WTC11 (cell line): ENCODE results near the gene TTC39B. TPM values are rescaled to one million over a fixed set of nuclear protein-coding genes. Genes with fewer than 3 reads are reported as not detected.
A peak's percentile ranks its signal among the peaks of the same experiment; 100 is the strongest.

Source experiments
- ATAC-seq: fragments of 200-7000 bp; cut with Tn5 transposase; 2 replicates; pipeline ENCODE4 v1.10.0; 2021; ENCODE audit warnings: mild to moderate bottlenecking, moderate library complexity
- CTCF ChIA-PET: fragments of 300-600 bp; sonication (Branson Sonifier 250); formaldehyde crosslinking; loops from one replicate; lab custom pipeline; 2021; ENCODE audit warnings: antibody characterized with exemption; lab: Charles Lee
- POLR2A ChIA-PET: fragments of 350-600 bp; sonication (Branson Sonifier 250); formaldehyde crosslinking; loops from one replicate; lab custom pipeline; 2021; ENCODE audit warnings: antibody characterized with exemption; lab: Charles Lee
- DNase-seq: peaks from one replicate; pipeline ENCODE4 v3.0.0; 2021; ENCODE audit warnings: low spot score
- H3K27ac Mint-ChIP-seq: 2 replicates; pipeline ENCODE4 v1.8.0; 2021; ENCODE audit warnings: mixed read lengths
- H3K27me3 Mint-ChIP-seq: 2 replicates; pipeline ENCODE4 v1.8.0; 2021; ENCODE audit warnings: low read depth, mild to moderate bottlenecking, moderate library complexity, mixed read lengths
- H3K36me3 Mint-ChIP-seq: 2 replicates; pipeline ENCODE4 v1.8.0; 2021; ENCODE audit warnings: mixed read lengths
- H3K4me1 Mint-ChIP-seq: 2 replicates; pipeline ENCODE4 v1.8.0; 2022; ENCODE audit warnings: mixed read lengths
- H3K4me3 Mint-ChIP-seq: 2 replicates; pipeline ENCODE4 v1.8.0; 2021; ENCODE audit warnings: mild to moderate bottlenecking, moderate library complexity, mixed read lengths
- H3K9me3 Mint-ChIP-seq: 2 replicates; pipeline ENCODE4 v1.8.0; 2021; ENCODE audit warnings: mixed read lengths
- CREB1 ChIP-seq: sonication (generic); formaldehyde crosslinking; IDR thresholded peaks from 2 replicates; pipeline ENCODE4 v1.8.0; 2023; ENCODE audit warnings: mild to moderate bottlenecking, missing genetic modification reagents
- EMX1 ChIP-seq: fragments of 250-450 bp; sonication (Bioruptor Pico); IDR thresholded peaks from 2 replicates; pipeline ENCODE4 v1.8.0; 2021; ENCODE audit warnings: mild to moderate bottlenecking
- ETV6 ChIP-seq: sonication (generic); formaldehyde crosslinking; IDR thresholded peaks from 2 replicates; pipeline ENCODE4 v1.8.1; 2022; ENCODE audit warnings: mild to moderate bottlenecking, missing genetic modification reagents
- FOXP1 ChIP-seq: sonication (generic); formaldehyde crosslinking; IDR thresholded peaks from 2 replicates; pipeline ENCODE4 v1.8.0; 2022; ENCODE audit warnings: missing genetic modification reagents, mild to moderate bottlenecking, moderate library complexity, borderline replicate concordance
- GTF2I ChIP-seq: fragments of 250-450 bp; sonication (Bioruptor Pico); conservative IDR thresholded peaks from 2 replicates; pipeline ENCODE4 v1.4.0; 2021; ENCODE audit warnings: mild to moderate bottlenecking
- HMGA2 ChIP-seq: fragments of 250-450 bp; sonication (Bioruptor Pico); IDR thresholded peaks from 2 replicates; pipeline ENCODE4 v1.4.0; 2021; ENCODE audit warnings: mild to moderate bottlenecking, moderate library complexity
- JAZF1 ChIP-seq: fragments of 250-450 bp; sonication (Bioruptor Pico); IDR thresholded peaks from 2 replicates; pipeline ENCODE4 v1.9.0; 2021; ENCODE audit warnings: moderate library complexity, mild to moderate bottlenecking, inconsistent platforms
- MXD4 ChIP-seq: fragments of 250-450 bp; sonication (Bioruptor Pico); IDR thresholded peaks from 2 replicates; pipeline ENCODE4 v1.8.0; 2021; ENCODE audit warnings: mild to moderate bottlenecking, moderate library complexity, borderline replicate concordance
- NFATC4 ChIP-seq: fragments of 250-450 bp; sonication (Bioruptor Pico); IDR thresholded peaks from 2 replicates; pipeline ENCODE4 v1.9.0; 2021; ENCODE audit warnings: mild to moderate bottlenecking
- NR2C2 ChIP-seq: sonication (generic); formaldehyde crosslinking; IDR thresholded peaks from 2 replicates; pipeline ENCODE4 v1.8.0; 2022; ENCODE audit warnings: mild to moderate bottlenecking, missing genetic modification reagents
- PRRX2 ChIP-seq: fragments of 250-450 bp; sonication (Bioruptor Pico); IDR thresholded peaks from 2 replicates; pipeline ENCODE4 v1.8.0; 2021; ENCODE audit warnings: mild to moderate bottlenecking
- SMAD4 ChIP-seq: sonication (generic); formaldehyde crosslinking; IDR thresholded peaks from 2 replicates; pipeline ENCODE4 v1.8.0; 2022; ENCODE audit warnings: mild to moderate bottlenecking, missing genetic modification reagents
- TCF7 ChIP-seq: sonication (generic); formaldehyde crosslinking; IDR thresholded peaks from 2 replicates; pipeline ENCODE4 v1.8.0; 2022; ENCODE audit warnings: mild to moderate bottlenecking, low read depth, missing genetic modification reagents, moderate library complexity
- TEAD1 ChIP-seq: sonication (generic); formaldehyde crosslinking; IDR thresholded peaks from 2 replicates; pipeline ENCODE4 v1.8.0; 2022; ENCODE audit warnings: mild to moderate bottlenecking, missing genetic modification reagents
- TEAD4 ChIP-seq: sonication (generic); formaldehyde crosslinking; IDR thresholded peaks from 2 replicates; pipeline ENCODE4 v1.8.0; 2022; ENCODE audit warnings: mild to moderate bottlenecking, missing genetic modification reagents
- ZNF138 ChIP-seq: sonication (generic); formaldehyde crosslinking; conservative IDR thresholded peaks from 2 replicates; pipeline ENCODE4 v1.8.1; 2022; ENCODE audit warnings: mild to moderate bottlenecking, moderate library complexity, missing genetic modification reagents
- ZNF263 ChIP-seq: sonication (generic); formaldehyde crosslinking; IDR thresholded peaks from 2 replicates; pipeline ENCODE4 v1.8.1; 2022; ENCODE audit warnings: low read depth, mild to moderate bottlenecking, moderate library complexity, missing genetic modification reagents
- ZNF671 ChIP-seq: fragments of 250-450 bp; sonication (Bioruptor Pico); IDR thresholded peaks from 2 replicates; pipeline ENCODE4 v1.8.0; 2021; ENCODE audit warnings: mild to moderate bottlenecking
- total RNA-seq: library from RNA; stranded (reverse); gene quantifications from 3 replicates; pipeline ENCODE4 v1.2.3, GENCODE V29; 2021
- TF ChIP-seq, protein P1 (sequence below): sonication (generic); formaldehyde crosslinking; IDR thresholded peaks from 2 replicates; pipeline ENCODE4 v1.8.0; 2022; ENCODE audit warnings: mild to moderate bottlenecking, missing genetic modification reagents
- TF ChIP-seq, protein P2 (sequence below): fragments of 250-450 bp; sonication (Bioruptor Pico); IDR thresholded peaks from 2 replicates; pipeline ENCODE4 v2.1.2; 2022; ENCODE audit warnings: mild to moderate bottlenecking, moderate library complexity
- TF ChIP-seq, protein P3 (sequence below): sonication (generic); formaldehyde crosslinking; IDR thresholded peaks from 2 replicates; pipeline ENCODE4 v1.8.1; 2023; ENCODE audit warnings: mild to moderate bottlenecking, missing genetic modification reagents, moderate library complexity
- TF ChIP-seq, protein P4 (sequence below): sonication (generic); formaldehyde crosslinking; conservative IDR thresholded peaks from 2 replicates; pipeline ENCODE4 v1.8.1; 2022; ENCODE audit warnings: mild to moderate bottlenecking, missing genetic modification reagents
- TF ChIP-seq, protein P5 (sequence below): sonication (generic); formaldehyde crosslinking; IDR thresholded peaks from 2 replicates; pipeline ENCODE4 v1.8.0; 2022; ENCODE audit warnings: mild to moderate bottlenecking, missing genetic modification reagents
- TF ChIP-seq, protein P6 (sequence below): sonication (generic); formaldehyde crosslinking; IDR thresholded peaks from 2 replicates; pipeline ENCODE4 v1.8.1; 2022; ENCODE audit warnings: low read depth, mild to moderate bottlenecking, moderate library complexity, missing genetic modification reagents, borderline replicate concordance
- TF ChIP-seq, protein P7 (sequence below): sonication (generic); formaldehyde crosslinking; IDR thresholded peaks from 2 replicates; pipeline ENCODE4 v1.8.1; 2023; ENCODE audit warnings: mild to moderate bottlenecking, missing genetic modification reagents
- TF ChIP-seq, protein P8 (sequence below): sonication (generic); formaldehyde crosslinking; IDR thresholded peaks from 2 replicates; pipeline ENCODE4 v1.8.1; 2022; ENCODE audit warnings: mild to moderate bottlenecking, moderate library complexity, missing genetic modification reagents

The TTC39B gene
- total RNA-seq, 1 experiment from 2014 or later, result 12.5 TPM

DNA sequence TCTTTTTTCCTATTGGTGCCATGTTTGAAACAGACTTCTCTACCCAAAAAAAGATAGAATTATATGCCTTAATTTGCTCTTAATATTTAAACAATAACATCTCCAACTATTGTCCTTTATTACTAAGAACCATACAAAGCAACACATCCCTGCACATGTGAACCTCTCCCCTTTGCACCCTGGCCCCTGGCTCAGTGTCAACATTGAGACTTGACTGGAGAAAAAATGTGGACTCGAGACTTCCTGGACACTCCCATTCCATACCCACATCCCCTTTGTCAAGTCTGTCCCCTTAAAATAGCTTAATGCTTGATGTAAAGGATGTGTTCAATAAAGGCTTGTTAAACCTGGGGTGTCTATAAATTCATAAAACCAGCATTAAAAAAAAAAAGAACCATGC is 53.2 kb downstream of the TTC39B start:
- Mint-ChIP-seq H3K9me3 (peaks cover 13% of the 10 kb centered on the region), H3K4me1 (peaks cover 26% of the 10 kb centered on the region), H3K27ac (no peak overlapping the region), H3K36me3 (no peaks in the 10 kb centered on the region), H3K27me3 (no peaks in the 10 kb centered on the region), H3K4me3 (no peak overlapping the region)
- ChIA-PET CTCF (interaction anchor here (0.8 kb wide), 1 partner anchor 22 kb away, joined by 3 read pairs; no protein-coding TSS in a partner anchor), POLR2A (no interaction called here)
- ATAC-seq (no peak), DNase-seq (no peak)
- no peak for TF ChIP-seq ETV6 (CRISPR knock-in tag)
- TF ChIP-seq, protein P1, sequence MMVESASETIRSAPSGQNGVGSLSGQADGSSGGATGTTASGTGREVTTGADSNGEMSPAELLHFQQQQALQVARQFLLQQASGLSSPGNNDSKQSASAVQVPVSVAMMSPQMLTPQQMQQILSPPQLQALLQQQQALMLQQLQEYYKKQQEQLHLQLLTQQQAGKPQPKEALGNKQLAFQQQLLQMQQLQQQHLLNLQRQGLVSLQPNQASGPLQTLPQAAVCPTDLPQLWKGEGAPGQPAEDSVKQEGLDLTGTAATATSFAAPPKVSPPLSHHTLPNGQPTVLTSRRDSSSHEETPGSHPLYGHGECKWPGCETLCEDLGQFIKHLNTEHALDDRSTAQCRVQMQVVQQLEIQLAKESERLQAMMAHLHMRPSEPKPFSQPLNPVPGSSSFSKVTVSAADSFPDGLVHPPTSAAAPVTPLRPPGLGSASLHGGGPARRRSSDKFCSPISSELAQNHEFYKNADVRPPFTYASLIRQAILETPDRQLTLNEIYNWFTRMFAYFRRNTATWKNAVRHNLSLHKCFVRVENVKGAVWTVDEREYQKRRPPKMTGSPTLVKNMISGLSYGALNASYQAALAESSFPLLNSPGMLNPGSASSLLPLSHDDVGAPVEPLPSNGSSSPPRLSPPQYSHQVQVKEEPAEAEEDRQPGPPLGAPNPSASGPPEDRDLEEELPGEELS (CRISPR knock-in tag), result no peak
- TF ChIP-seq CREB1 (CRISPR knock-in tag), result no peak
- TF ChIP-seq ZNF263 (CRISPR knock-in tag), result no peak
- TF ChIP-seq NFATC4 (CRISPR knock-in tag), result no peak
- no peak for TF ChIP-seq JAZF1 (CRISPR knock-in tag)
- TF ChIP-seq, protein P2, sequence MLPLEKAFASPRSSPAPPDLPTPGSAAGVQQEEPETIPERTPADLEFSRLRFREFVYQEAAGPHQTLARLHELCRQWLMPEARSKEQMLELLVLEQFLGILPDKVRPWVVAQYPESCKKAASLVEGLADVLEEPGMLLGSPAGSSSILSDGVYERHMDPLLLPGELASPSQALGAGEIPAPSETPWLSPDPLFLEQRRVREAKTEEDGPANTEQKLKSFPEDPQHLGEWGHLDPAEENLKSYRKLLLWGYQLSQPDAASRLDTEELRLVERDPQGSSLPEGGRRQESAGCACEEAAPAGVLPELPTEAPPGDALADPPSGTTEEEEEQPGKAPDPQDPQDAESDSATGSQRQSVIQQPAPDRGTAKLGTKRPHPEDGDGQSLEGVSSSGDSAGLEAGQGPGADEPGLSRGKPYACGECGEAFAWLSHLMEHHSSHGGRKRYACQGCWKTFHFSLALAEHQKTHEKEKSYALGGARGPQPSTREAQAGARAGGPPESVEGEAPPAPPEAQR (CRISPR knock-in tag), result no peak
- TF ChIP-seq, protein P3, sequence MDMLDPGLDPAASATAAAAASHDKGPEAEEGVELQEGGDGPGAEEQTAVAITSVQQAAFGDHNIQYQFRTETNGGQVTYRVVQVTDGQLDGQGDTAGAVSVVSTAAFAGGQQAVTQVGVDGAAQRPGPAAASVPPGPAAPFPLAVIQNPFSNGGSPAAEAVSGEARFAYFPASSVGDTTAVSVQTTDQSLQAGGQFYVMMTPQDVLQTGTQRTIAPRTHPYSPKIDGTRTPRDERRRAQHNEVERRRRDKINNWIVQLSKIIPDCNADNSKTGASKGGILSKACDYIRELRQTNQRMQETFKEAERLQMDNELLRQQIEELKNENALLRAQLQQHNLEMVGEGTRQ (CRISPR knock-in tag), result no peak
- TF ChIP-seq MXD4 (CRISPR knock-in tag), result no peak
- no peak for TF ChIP-seq ZNF671 (CRISPR knock-in tag)
- TF ChIP-seq FOXP1, result no peak
- TF ChIP-seq, protein P4, sequence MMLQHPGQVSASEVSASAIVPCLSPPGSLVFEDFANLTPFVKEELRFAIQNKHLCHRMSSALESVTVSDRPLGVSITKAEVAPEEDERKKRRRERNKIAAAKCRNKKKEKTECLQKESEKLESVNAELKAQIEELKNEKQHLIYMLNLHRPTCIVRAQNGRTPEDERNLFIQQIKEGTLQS (CRISPR knock-in tag), result no peak
- TF ChIP-seq, protein P5, sequence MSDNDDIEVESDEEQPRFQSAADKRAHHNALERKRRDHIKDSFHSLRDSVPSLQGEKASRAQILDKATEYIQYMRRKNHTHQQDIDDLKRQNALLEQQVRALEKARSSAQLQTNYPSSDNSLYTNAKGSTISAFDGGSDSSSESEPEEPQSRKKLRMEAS, result no peak
- TF ChIP-seq, protein P6, sequence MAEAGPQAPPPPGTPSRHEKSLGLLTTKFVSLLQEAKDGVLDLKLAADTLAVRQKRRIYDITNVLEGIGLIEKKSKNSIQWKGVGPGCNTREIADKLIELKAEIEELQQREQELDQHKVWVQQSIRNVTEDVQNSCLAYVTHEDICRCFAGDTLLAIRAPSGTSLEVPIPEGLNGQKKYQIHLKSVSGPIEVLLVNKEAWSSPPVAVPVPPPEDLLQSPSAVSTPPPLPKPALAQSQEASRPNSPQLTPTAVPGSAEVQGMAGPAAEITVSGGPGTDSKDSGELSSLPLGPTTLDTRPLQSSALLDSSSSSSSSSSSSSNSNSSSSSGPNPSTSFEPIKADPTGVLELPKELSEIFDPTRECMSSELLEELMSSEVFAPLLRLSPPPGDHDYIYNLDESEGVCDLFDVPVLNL, result no peak
- no peak for TF ChIP-seq PRRX2 (CRISPR knock-in tag)
- TF ChIP-seq GTF2I (CRISPR knock-in tag), result no peak
- no peak for TF ChIP-seq HMGA2 (CRISPR knock-in tag)
- TF ChIP-seq TCF7, result no peak

DNA sequence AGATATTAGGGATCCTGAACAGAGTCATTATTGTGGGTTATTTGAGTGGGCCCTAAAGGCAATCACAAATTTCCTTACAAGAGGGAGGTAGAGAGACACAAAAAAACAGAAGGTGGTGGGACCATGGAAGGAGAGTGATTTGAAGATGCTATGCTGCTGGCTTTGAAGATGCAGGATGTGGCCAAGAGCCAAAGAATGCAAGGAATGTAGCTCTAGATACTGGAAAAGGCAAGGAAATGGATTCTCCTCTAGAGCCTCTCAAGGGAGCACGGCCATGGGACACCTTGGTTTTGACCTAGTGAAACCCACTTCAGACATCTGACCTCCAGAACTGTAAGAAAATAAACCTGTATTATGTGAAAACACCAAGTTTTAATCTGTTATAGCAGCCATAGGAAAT is 53.8 kb downstream of the TTC39B start:
- H3K27ac Mint-ChIP-seq, result no peak overlapping the region
- peaks cover 31% of the 10 kb centered on the region for H3K4me1 Mint-ChIP-seq
- ChIA-PET CTCF (interaction anchor here (0.8 kb wide), 1 partner anchor 21 kb away, joined by 3 read pairs; no protein-coding TSS in a partner anchor), POLR2A (no interaction called here)
- ATAC-seq (peak; percentile 68), DNase-seq (no peak)
- no peak overlapping the region for H3K4me3 Mint-ChIP-seq
- TF ChIP-seq TEAD1 (CRISPR knock-in tag) (peak; percentile 65; the same call in 1 of the 2 replicates), NR2C2 (no peak), CREB1 (CRISPR knock-in tag) (no peak), ZNF138 (CRISPR knock-in tag) (no peak), SMAD4 (CRISPR knock-in tag) (no peak), TEAD4 (peak; percentile 28; the same call in 1 of the 2 replicates), EMX1 (CRISPR knock-in tag) (no peak)
- TF ChIP-seq, protein P5, result no peak
- TF ChIP-seq, protein P7, sequence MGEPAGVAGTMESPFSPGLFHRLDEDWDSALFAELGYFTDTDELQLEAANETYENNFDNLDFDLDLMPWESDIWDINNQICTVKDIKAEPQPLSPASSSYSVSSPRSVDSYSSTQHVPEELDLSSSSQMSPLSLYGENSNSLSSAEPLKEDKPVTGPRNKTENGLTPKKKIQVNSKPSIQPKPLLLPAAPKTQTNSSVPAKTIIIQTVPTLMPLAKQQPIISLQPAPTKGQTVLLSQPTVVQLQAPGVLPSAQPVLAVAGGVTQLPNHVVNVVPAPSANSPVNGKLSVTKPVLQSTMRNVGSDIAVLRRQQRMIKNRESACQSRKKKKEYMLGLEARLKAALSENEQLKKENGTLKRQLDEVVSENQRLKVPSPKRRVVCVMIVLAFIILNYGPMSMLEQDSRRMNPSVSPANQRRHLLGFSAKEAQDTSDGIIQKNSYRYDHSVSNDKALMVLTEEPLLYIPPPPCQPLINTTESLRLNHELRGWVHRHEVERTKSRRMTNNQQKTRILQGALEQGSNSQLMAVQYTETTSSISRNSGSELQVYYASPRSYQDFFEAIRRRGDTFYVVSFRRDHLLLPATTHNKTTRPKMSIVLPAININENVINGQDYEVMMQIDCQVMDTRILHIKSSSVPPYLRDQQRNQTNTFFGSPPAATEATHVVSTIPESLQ (CRISPR knock-in tag), result no peak
- TF ChIP-seq, protein P2 (CRISPR knock-in tag), result 0 out of 2 replicates have a peak, but pooled peaks have one; percentile 59
- TF ChIP-seq, protein P8, sequence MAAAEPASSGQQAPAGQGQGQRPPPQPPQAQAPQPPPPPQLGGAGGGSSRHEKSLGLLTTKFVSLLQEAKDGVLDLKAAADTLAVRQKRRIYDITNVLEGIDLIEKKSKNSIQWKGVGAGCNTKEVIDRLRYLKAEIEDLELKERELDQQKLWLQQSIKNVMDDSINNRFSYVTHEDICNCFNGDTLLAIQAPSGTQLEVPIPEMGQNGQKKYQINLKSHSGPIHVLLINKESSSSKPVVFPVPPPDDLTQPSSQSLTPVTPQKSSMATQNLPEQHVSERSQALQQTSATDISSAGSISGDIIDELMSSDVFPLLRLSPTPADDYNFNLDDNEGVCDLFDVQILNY, result no peak
- H3K36me3 Mint-ChIP-seq, result no peaks in the 10 kb centered on the region
- H3K27me3 Mint-ChIP-seq, result no peaks in the 10 kb centered on the region
- H3K9me3 Mint-ChIP-seq, result peaks cover 13% of the 10 kb centered on the region
